K562 (cell line): Measurements from ENCODE around the gene ARFGEF3. TPM values are rescaled to one million over a fixed set of nuclear protein-coding genes. Genes with fewer than 3 reads are reported as not detected.

Experiments
- ATAC-seq: fragments of 200-7000 bp; cut with Tn5 transposase; 3 replicates; pipeline ENCODE4 v1.9.1; 2020; ENCODE audit warnings: moderate library complexity
- BruUV-seq: library from RNA; stranded (reverse); fragments of 400-500 nt; replicated peaks from 2 replicates; lab custom pipeline; 2021; lab: Mats Ljungman, UMichigan
- CTCF ChIA-PET: fragments of 300-600 bp; formaldehyde crosslinking; extraction: SDS; loops from one replicate; lab custom pipeline; 2021; ENCODE audit warnings: low intra/inter-chr PET ratio; lab: Yijun Ruan, JAX
- POLR2A ChIA-PET: fragments of 300-600, 350-650 bp; sonication (Branson Sonifier 250); formaldehyde crosslinking; extraction: SDS; loops from one replicate; lab custom pipeline; 2021; ENCODE audit warnings: antibody characterized with exemption, inconsistent platforms; lab: Yijun Ruan, JAX
- DNase-seq, 4 experiments: peaks; one replicate each; pipeline versions ENCODE4 v3.0.0 to v3.0.0-alpha.2; 2011 to 2018; ENCODE audit warnings: low spot score in 3 of 4, mixed read lengths in 3 of 4; ENCODE audit errors: extremely low read depth in 1 of 4
- FAIRE-seq: peaks from 2 replicates; lab custom pipeline; 2011; peaks lifted over from hg19 to GRCh38; lab: Jason Lieb, UNC
- H2AFZ ChIP-seq: 2 replicates; pipeline ENCODE4 v1.6.0; 2011; ENCODE audit warnings: low read depth, low read length, control low read depth, inconsistent platforms
- H3K27ac ChIP-seq: fragments of 200-600 bp; 3 replicates; pipeline ENCODE4 v1.8.0; 2011; ENCODE audit warnings: low read depth, mild to moderate bottlenecking, control low read depth, inconsistent platforms, low read length, moderate library complexity, mixed read lengths; ENCODE audit errors: extremely low read depth
- H3K27me3 ChIP-seq, 2 experiments: fragments of 300-600 bp in 1 of 2; 2 replicates in 1 of 2; 3 replicates in 1 of 2; pipeline versions ENCODE4 v1.6.0 to v1.8.0; 2011; ENCODE audit warnings: inconsistent platforms in 2 of 2, low read length in 2 of 2, mild to moderate bottlenecking in 1 of 2, mixed read lengths in 1 of 2, moderate library complexity in 1 of 2; ENCODE audit not compliant: control insufficient read depth in 2 of 2, insufficient read depth in 2 of 2
- H3K36me3 ChIP-seq: fragments of 300-600 bp; 3 replicates; pipeline ENCODE4 v1.8.0; 2011; ENCODE audit warnings: mild to moderate bottlenecking, low read length, inconsistent platforms; ENCODE audit not compliant: control insufficient read depth, insufficient read depth
- H3K4me1 ChIP-seq, 2 experiments: fragments of 200-600 bp in 1 of 2; replicated peaks in 1 of 2; 2 replicates in 1 of 2; 3 replicates in 1 of 2; pipeline versions ENCODE4 v1.5.1 to v1.8.0; 2011; ENCODE audit warnings: inconsistent platforms in 2 of 2, low read length in 2 of 2, mild to moderate bottlenecking in 1 of 2, mixed read lengths in 1 of 2, moderate library complexity in 1 of 2; ENCODE audit not compliant: control insufficient read depth in 2 of 2, insufficient read depth in 2 of 2
- H3K4me2 ChIP-seq: 2 replicates; pipeline ENCODE4 v1.6.1; 2011; ENCODE audit warnings: low read length, control low read depth, inconsistent platforms, mixed read lengths; ENCODE audit not compliant: insufficient read depth
- H3K4me3 ChIP-seq: fragments of 200-600 bp; sonication (generic), shearing (Covaris generic); 2 replicates; pipeline ENCODE4 v1.5.1; 2016; ENCODE audit warnings: control low read depth, inconsistent platforms
- H3K79me2 ChIP-seq: fragments of 200-600 bp; 3 replicates; pipeline ENCODE4 v1.8.0; 2011; ENCODE audit warnings: low read length, inconsistent platforms; ENCODE audit not compliant: control insufficient read depth, insufficient read depth
- H3K9ac ChIP-seq, 2 experiments: 2 replicates each; pipeline versions ENCODE4 v1.6.0 to v1.6.1; 2011; ENCODE audit warnings: low read depth in 2 of 2, low read length in 2 of 2, control low read depth in 1 of 2, inconsistent platforms in 1 of 2, mild to moderate bottlenecking in 1 of 2, mixed read lengths in 1 of 2; ENCODE audit not compliant: insufficient read depth in 1 of 2
- H3K9me1 ChIP-seq: one replicate; pipeline ENCODE4 v1.6.0; 2011; ENCODE audit warnings: inconsistent platforms, mild to moderate bottlenecking, low read length, moderate library complexity; ENCODE audit not compliant: control insufficient read depth, insufficient read depth
- H3K9me3 ChIP-seq: replicated peaks from 2 replicates; pipeline ENCODE4 v1.5.1; 2011; ENCODE audit warnings: low read depth, low read length, inconsistent platforms; ENCODE audit not compliant: control insufficient read depth, insufficient read depth
- H4K20me1 ChIP-seq: replicated peaks from 2 replicates; pipeline ENCODE4 v1.6.1; 2011; ENCODE audit warnings: low read length, inconsistent platforms, mixed read lengths; ENCODE audit not compliant: control insufficient read depth, insufficient read depth
- C11orf30 ChIP-seq: fragments of 450-650 bp; IDR thresholded peaks from 2 replicates; pipeline ENCODE4 v1.6.1; 2016; ENCODE audit warnings: low read depth, mild to moderate bottlenecking
- DNMT1 ChIP-seq: fragments of 450-650 bp; IDR thresholded peaks from 2 replicates; pipeline ENCODE4 v1.6.1; 2016; ENCODE audit warnings: antibody characterized with exemption, mild to moderate bottlenecking
- EP400 ChIP-seq: fragments of 450-650 bp; IDR thresholded peaks from 2 replicates; pipeline ENCODE4 v1.6.1; 2017; ENCODE audit warnings: antibody characterized with exemption, mild to moderate bottlenecking, moderate library complexity
- FOXJ3 ChIP-seq: sonication (generic); formaldehyde crosslinking; IDR thresholded peaks from 2 replicates; pipeline ENCODE4 v1.4.0; 2020; ENCODE audit warnings: mild to moderate bottlenecking, missing genetic modification reagents
- KAT7 ChIP-seq: sonication (generic); formaldehyde crosslinking; IDR thresholded peaks from 2 replicates; pipeline ENCODE4 v1.8.0; 2022; ENCODE audit warnings: missing genetic modification reagents, mild to moderate bottlenecking, borderline replicate concordance
- MTA3 ChIP-seq: fragments of 450-650 bp; formaldehyde crosslinking; IDR thresholded peaks from 2 replicates; pipeline ENCODE4 v1.6.1; 2017; ENCODE audit warnings: mild to moderate bottlenecking, borderline replicate concordance
- RBM22 ChIP-seq: fragments of 200-400 bp; formaldehyde crosslinking; IDR thresholded peaks from 2 replicates; pipeline ENCODE4 v1.6.1; 2018; ENCODE audit warnings: low read length, low read depth; ENCODE audit not compliant: poor library complexity, severe bottlenecking
- TARDBP ChIP-seq: fragments of 450-650 bp; IDR thresholded peaks from 2 replicates; pipeline ENCODE4 v1.6.1; 2016
- TEAD4 ChIP-seq, 2 experiments: sonication (generic) in 1 of 2; formaldehyde crosslinking in 1 of 2; IDR thresholded peaks; 2 replicates each; pipeline versions ENCODE4 v1.6.1 to v1.8.0; 2012 to 2022; ENCODE audit warnings: borderline replicate concordance in 1 of 2, inconsistent platforms in 1 of 2, low read length in 1 of 2, mild to moderate bottlenecking in 1 of 2, missing genetic modification reagents in 1 of 2
- THRA ChIP-seq: fragments of 450-650 bp; IDR thresholded peaks from 2 replicates; pipeline ENCODE4 v1.6.1; 2017; ENCODE audit warnings: mild to moderate bottlenecking, moderate library complexity
- YBX1 ChIP-seq: fragments of 450-650 bp; IDR thresholded peaks from 2 replicates; pipeline ENCODE4 v1.7.1; 2016; ENCODE audit warnings: mild to moderate bottlenecking
- ZBTB17 ChIP-seq: fragments of 450-650 bp; formaldehyde crosslinking; IDR thresholded peaks from 2 replicates; pipeline ENCODE4 v1.4.0; 2020; ENCODE audit warnings: mild to moderate bottlenecking
- ZBTB33 ChIP-seq: sonication (generic); formaldehyde crosslinking; IDR thresholded peaks from 2 replicates; pipeline ENCODE4 v1.8.1; 2023; ENCODE audit warnings: mild to moderate bottlenecking, missing genetic modification reagents
- ZKSCAN8 ChIP-seq: fragments of 200-800 bp; sonication (Bioruptor generic); IDR thresholded peaks from 2 replicates; pipeline ENCODE4 v1.6.1; 2016; ENCODE audit warnings: missing genetic modification characterization, missing compliant biosample characterization
- ZNF780A ChIP-seq: fragments of 250-450 bp; sonication (Bioruptor Pico); IDR thresholded peaks from 2 replicates; pipeline ENCODE4 v1.5.0; 2021; ENCODE audit warnings: mild to moderate bottlenecking
- WGBS: fragments of 100-300 bp; shearing (Covaris generic); methylation state at CpG from one replicate; pipeline ENCODE4 v1.1.6; 2016; ENCODE audit warnings: low coverage, mixed read lengths; ENCODE audit not compliant: insufficient coverage; ENCODE audit errors: missing lambda C conversion rate; 5-methylcytosine and 5-hydroxymethylcytosine counted together
- in situ Hi-C: fragments of 300-500 bp; cut with MboI; formaldehyde crosslinking; loops from 4 replicates; pipeline ENCODE4 v1.15.0; 2018; ENCODE audit warnings: inconsistent platforms, mixed read lengths
- intact Hi-C: fragments of 100-400 bp; cut with micrococcal nuclease; formaldehyde crosslinking; loops from 2 replicates; pipeline ENCODE4 v1.14.2; 2022
- polyA plus RNA-seq, 8 experiments: library from polyadenylated mRNA; depleted of rRNA in 4 of 8; stranded (reverse) in 5 of 8; unstranded in 3 of 8; fragments of >200 nt; fragmentation: Nextera tagmentation in 2 of 8; fragmentation: Illumina TruSeq in 1 of 8; extraction: Ambion mirVana in 2 of 8; extraction: Trizol in 1 of 8; gene quantifications; 2 replicates each; pipeline versions ENCODE4 v1.2.1 to v1.2.3, GENCODE V29; 2011 to 2014; ENCODE audit warnings: inconsistent platforms in 1 of 8, missing spikeins in 1 of 8
- total RNA-seq, 7 experiments: library from RNA; depleted of rRNA in 6 of 7; stranded (reverse); fragments of >200 nt in 6 of 7; fragmentation: Illumina TruSeq in 2 of 7; extraction: Trizol in 2 of 7; gene quantifications; 2 replicates each; pipeline versions ENCODE4 v1.2.1 to v1.2.3, GENCODE V29; 2011 to 2021; ENCODE audit warnings: low replicate concordance in 1 of 7

Gene ARFGEF3
- total and polyA plus RNA-seq, 9 of the 15 experiments (the other 6 are each of a cell fraction or from before 2014, with no cell fraction given) = under 0.01 to 0.02 TPM; not detected in 7

- Histone ChIP-seq H3K4me1 (no peaks in the 10 kb centered on the region; a peak in 3 of 5 replicates), H3K9me1 (no peaks in the 10 kb centered on the region), H3K4me2 (no peak overlapping the region), H3K27ac (no peak overlapping the region), H3K9me3 (no peaks in the 10 kb centered on the region), H3K36me3 (no peaks in the 10 kb centered on the region), H2AFZ (no peak overlapping the region), H3K9ac (no peak overlapping the region), H4K20me1 (no peaks in the 10 kb centered on the region), H3K79me2 (no peaks in the 10 kb centered on the region), H3K27me3 (peaks cover 18 to 26% of the 10 kb centered on the region in 2 experiments; a peak in 4 of 5 replicates), H3K4me3 (no peak overlapping the region)
- no peak for DNase-seq
- 0% methylated on average over 1 of the region's 1 CpG for WGBS
- ATAC-seq = no peak
- FAIRE-seq = no peak
- in situ Hi-C loops (no loop called here), intact Hi-C loops (no loop called here)
- POLR2A ChIA-PET = interaction anchor here (0.9 kb wide), 1 partner anchor 21 kb away, joined by 3 read pairs; no protein-coding TSS in a partner anchor
- TF ChIP-seq ZBTB17 (CRISPR knock-in tag) (no peak), TARDBP (no peak), THRA (no peak), FOXJ3 (CRISPR knock-in tag) (no peak)
- CTCF ChIA-PET = no interaction called here
- BruUV-seq = no TSS peak
These were observed 169.7 kb downstream of the ARFGEF3 start for GRCh38 chr6:138331444-138331843.

- POLR2A ChIA-PET = no interaction called here
- H3K27me3 ChIP-seq = peaks cover 18 to 26% of the 10 kb centered on the region in 2 experiments; a peak in 4 of 5 replicates
- no peak for FAIRE-seq
- WGBS = 0% methylated on average over 2 of the region's 2 CpGs
- no TSS peak for BruUV-seq
- no peak overlapping the region for H3K4me2 ChIP-seq
- H3K9me3 ChIP-seq = no peaks in the 10 kb centered on the region
- DNase-seq = no peak
- intact Hi-C loops (no loop called here), in situ Hi-C loops (no loop called here)
- no peak overlapping the region for H2AFZ ChIP-seq
- ATAC-seq = no peak
- no peaks in the 10 kb centered on the region; a peak in 3 of 5 replicates for H3K4me1 ChIP-seq
- H3K79me2 ChIP-seq = no peaks in the 10 kb centered on the region
- no peak overlapping the region for H3K27ac ChIP-seq
- H3K4me3 ChIP-seq = no peak overlapping the region
- H3K36me3 ChIP-seq = no peaks in the 10 kb centered on the region
- H3K9me1 ChIP-seq = no peaks in the 10 kb centered on the region
- H4K20me1 ChIP-seq = no peaks in the 10 kb centered on the region
- H3K9ac ChIP-seq = no peak overlapping the region
- CTCF ChIA-PET = no interaction called here
- TF ChIP-seq EP400 = no peak
- TF ChIP-seq YBX1 = no peak
- no peak for TF ChIP-seq ZNF780A (CRISPR knock-in tag)
- TF ChIP-seq ZBTB33 (CRISPR knock-in tag) = no peak
- TF ChIP-seq KAT7 = no peak
- TF ChIP-seq C11orf30 = no peak
- no peak for TF ChIP-seq RBM22
- no peak for TF ChIP-seq DNMT1
- no peak for TF ChIP-seq TEAD4 (IDR thresholded peaks at IDR 0.05; ENCODE audit: low read length)
- no peak for TF ChIP-seq TEAD4 (CRISPR knock-in tag; IDR thresholded peaks at IDR 0.05; ENCODE audit: borderline replicate concordance)
- TF ChIP-seq MTA3 = no peak
- TF ChIP-seq ZKSCAN8 (CRISPR knock-in tag) = no peak
These were observed 170.2 kb downstream of the ARFGEF3 start for GRCh38 chr6:138331984-138332383.
